T-helper 1 cell treated with Interleukin-12 subunit alpha and Interleukin-12 subunit beta and Interleukin-4 antibody, amounts not matched to agents 30 μg/mL and 1 μg/mL, for 36 hours (primary cell): ENCODE results near the gene AMT.

Experiments used
- H3K27ac Mint-ChIP-seq: one replicate; pipeline ENCODE4 v1.8.0; 2021; ENCODE audit warnings: mild to moderate bottlenecking, mixed read lengths
- H3K27me3 Mint-ChIP-seq: one replicate; pipeline ENCODE4 v1.8.0; 2021; ENCODE audit warnings: low read depth, mixed read lengths
- H3K36me3 Mint-ChIP-seq: one replicate; pipeline ENCODE4 v1.8.0; 2021; ENCODE audit warnings: low read depth, mixed read lengths
- H3K4me1 Mint-ChIP-seq: one replicate; pipeline ENCODE4 v1.8.0; 2021; ENCODE audit warnings: low read depth, mixed read lengths
- H3K4me3 Mint-ChIP-seq: one replicate; pipeline ENCODE4 v1.8.0; 2021; ENCODE audit warnings: mild to moderate bottlenecking, moderate library complexity, mixed read lengths
- H3K9me3 Mint-ChIP-seq: one replicate; pipeline ENCODE4 v1.8.0; 2021; ENCODE audit warnings: mixed read lengths

Gene AMT, protein sequence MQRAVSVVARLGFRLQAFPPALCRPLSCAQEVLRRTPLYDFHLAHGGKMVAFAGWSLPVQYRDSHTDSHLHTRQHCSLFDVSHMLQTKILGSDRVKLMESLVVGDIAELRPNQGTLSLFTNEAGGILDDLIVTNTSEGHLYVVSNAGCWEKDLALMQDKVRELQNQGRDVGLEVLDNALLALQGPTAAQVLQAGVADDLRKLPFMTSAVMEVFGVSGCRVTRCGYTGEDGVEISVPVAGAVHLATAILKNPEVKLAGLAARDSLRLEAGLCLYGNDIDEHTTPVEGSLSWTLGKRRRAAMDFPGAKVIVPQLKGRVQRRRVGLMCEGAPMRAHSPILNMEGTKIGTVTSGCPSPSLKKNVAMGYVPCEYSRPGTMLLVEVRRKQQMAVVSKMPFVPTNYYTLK

DNA sequence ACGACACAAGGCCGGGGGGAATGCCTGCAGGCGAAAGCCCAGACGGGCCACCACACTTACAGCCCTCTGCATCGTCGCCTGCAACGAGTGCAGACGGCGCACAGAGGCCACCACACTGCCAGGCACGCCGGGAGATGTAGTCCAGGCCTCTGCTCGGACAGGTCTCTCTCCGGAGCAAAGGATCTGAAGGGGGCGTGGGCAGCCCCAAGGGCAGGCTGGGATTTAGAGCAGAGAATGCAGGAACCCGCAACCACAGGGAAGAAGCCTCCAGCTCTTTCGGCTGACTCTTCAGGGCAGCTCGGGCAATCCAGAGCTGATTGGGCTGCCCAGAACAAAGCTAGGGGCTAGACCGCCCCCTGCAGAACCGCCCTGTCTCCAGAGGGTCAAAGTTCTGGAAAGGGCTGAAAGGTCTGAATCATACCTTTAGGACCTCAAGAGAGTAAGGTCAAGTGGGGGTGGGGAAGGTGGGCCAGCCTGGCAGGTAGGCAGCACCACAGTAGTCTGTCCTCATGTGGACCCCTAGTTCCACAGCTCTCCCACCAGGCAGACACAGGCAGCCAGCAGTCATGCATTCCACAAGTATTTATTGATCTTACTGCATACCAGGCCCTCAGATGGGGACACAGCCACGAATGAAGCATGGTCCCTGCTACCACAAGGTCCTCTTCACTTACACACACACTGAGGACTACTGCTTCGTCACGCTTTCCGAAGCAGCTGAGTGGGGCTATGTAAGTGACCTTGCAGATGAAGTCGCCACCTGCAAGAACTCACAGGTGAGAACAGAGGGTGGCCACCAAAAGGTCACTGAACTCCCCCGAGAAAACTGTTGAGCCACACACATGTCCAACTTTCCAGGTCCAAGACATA is at the start of gene AMT:
Gene AMT (minus strand): TSS at position 95 of the 870 bp plus-strand sequence. CDS start 23 bp downstream, at position 72.
- no peak within 1 kb of the TSS for H3K4me3 Mint-ChIP-seq
- peaks cover 33% of the 10 kb centered on the region for H3K4me1 Mint-ChIP-seq
- peaks cover 27% of the 10 kb centered on the region for H3K36me3 Mint-ChIP-seq
- no peaks in the 10 kb centered on the region for H3K27me3 Mint-ChIP-seq
- H3K27ac Mint-ChIP-seq: no peak within 1 kb of the TSS
- no peaks in the 10 kb centered on the region for H3K9me3 Mint-ChIP-seq

DNA sequence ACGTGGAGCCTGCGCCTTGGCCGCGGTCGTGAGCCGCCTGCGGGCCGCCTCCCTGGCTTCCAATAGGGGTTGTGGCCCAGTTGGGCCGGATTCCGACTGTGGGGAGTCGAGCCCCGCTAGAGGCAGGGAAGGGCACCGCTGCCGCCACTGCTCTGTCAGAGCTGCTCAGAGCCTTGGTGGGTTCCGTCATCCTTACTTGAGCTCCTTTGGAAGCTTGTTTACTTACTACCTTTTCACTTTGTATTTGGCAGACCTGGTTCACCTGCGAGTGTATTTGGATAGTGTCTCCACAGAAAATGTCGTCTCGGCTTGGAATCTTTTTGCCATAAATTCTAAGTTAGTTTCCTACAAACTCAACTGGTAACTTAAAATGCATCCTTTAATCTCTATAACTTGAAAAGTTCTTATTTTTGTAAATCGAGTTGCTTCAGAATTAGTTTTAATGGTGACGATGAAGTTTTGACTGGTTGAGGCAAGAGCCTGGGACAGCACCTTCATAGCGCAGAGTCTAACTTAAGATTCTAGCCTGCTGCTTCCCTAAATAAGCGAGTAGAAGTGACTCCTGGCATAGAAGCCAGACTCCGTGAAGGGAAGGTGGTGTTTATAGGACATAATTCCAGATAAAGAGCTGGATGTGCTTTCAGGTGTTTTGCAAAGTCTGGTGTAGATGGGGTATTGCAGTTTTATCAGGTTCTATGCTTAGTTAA is 48.6 kb upstream of the AMT start:
- no peaks in the 10 kb centered on the region for H3K27me3 Mint-ChIP-seq
- peak overlapping the region; percentile 90 for H3K4me3 Mint-ChIP-seq
- peaks cover 28% of the 10 kb centered on the region for H3K4me1 Mint-ChIP-seq
- H3K36me3 Mint-ChIP-seq: peaks cover 4% of the 10 kb centered on the region
- peak overlapping the region; percentile 88 for H3K27ac Mint-ChIP-seq
- H3K9me3 Mint-ChIP-seq: no peaks in the 10 kb centered on the region

DNA sequence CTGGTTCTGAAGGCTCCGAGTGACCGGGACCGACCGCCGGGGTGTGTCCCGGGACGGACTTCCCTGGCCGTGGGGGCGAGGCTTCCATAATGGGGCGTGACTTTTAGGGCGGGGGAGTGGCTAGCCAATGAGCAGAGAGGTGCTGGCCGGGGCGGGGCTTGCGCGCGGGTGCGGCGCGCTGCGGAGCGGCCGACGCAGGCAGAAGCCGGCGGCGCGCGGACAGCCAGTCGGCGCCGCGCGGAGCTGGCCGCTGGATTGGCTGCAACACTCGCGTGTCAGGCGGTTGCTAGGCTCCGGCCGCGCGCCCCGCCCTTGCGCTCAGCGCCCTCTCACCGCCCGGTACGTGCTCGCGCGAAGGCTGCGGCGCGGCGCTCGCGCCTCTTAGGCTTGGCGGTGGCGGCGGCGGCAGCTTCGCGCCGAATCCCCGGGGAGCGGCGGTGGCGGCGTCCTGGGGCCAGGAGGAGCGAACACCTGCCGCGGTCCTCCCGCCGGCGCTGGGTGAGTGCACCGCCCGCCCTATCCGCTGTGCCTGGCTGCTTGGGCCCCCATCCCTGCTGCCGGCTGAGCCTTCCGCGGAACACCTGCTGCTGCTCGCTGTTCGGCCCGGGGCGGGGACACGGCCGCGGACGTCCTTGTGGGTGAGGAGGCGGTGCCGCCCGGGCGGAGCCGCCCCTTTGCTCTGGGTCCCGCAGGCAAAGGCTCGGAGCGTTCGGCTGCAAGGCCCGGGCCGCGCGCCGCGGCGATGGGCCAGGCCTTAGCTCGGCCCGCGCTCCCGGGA is 47.9 kb upstream of the AMT start, which contains the start of gene DAG1:
Gene DAG1 (plus strand): TSS at position 332 of the 778 bp plus-strand sequence. CDS start 40,268 bp downstream, outside the sequence.
- Mint-ChIP-seq H3K4me3 (peak within 1 kb of the TSS; percentile 90), H3K9me3 (no peaks in the 10 kb centered on the region), H3K27ac (peak within 1 kb of the TSS; percentile 88), H3K36me3 (peaks cover 4% of the 10 kb centered on the region), H3K27me3 (no peaks in the 10 kb centered on the region), H3K4me1 (peaks cover 28% of the 10 kb centered on the region)

DNA sequence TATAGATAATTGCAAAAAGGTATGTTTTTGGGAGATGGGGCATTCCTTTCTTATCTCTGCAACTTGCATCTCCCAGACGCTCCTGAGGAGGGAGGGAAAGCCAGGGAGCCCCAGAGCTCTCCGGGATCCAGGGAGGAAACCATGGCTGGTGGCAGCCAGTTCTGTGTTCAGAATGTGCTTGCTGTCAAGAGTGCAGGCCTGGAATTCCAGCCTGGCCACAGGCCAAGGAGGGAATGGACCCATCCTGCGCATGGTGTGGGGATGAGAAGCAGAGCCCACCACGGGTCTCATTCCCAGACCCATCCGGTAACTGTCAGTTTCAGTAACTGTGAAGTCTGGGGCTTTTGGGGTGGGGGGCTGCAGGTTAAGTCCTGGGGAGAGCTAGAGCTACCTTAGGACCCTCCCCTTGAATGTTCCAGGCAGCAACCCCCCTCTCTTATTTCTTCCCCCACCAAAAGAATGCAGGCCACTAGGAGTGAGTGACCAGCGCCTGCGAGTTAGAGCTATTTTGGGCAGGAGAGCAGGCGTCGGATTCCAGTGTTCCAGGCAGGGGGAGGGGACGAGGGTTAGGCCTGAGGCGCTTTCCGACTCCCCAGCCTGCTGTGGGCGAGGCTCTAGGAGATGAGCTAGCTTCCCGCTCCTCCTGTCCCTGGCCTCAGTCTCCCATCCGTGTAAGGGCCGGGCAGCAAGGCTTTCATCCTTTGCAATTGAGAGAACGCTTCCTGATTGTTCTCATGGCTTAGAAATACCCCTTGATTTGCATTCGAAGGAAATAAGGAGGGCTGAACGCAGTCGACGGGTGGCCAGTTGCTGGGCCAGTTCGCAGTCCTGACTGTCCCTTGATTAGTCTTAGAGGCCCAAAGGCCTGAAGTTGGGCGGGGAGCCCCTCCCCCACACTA is 47.0 kb upstream of the AMT start:
- H3K4me3 Mint-ChIP-seq: peak overlapping the region; percentile 86
- peaks cover 28% of the 10 kb centered on the region for H3K4me1 Mint-ChIP-seq
- H3K27ac Mint-ChIP-seq: peak overlapping the region; percentile 83
- no peaks in the 10 kb centered on the region for H3K27me3 Mint-ChIP-seq
- no peaks in the 10 kb centered on the region for H3K9me3 Mint-ChIP-seq
- H3K36me3 Mint-ChIP-seq: peaks cover 4% of the 10 kb centered on the region

DNA sequence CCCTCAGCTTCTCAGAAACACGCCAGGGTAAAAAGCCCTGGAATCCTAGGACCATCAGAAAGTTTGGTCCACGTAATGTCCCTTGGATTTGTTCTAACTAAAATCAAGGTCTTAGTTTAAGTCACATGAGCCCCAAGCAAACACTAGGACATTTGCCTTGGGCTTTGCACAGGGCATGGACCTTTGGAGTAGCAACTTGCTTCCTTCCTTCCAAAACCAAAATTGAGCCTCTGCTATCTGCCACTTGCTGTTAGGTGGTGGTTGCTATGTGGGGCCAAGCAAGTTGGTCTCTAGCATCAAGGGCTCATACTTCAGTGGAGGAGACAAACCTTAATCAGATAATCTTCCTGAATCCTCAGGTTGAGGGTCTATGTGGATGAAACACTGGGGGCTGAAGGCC is 43.8 kb upstream of the AMT start:
- H3K36me3 Mint-ChIP-seq: no peaks in the 10 kb centered on the region
- no peaks in the 10 kb centered on the region for H3K27me3 Mint-ChIP-seq
- no peak overlapping the region for H3K27ac Mint-ChIP-seq
- H3K4me1 Mint-ChIP-seq: peaks cover 21% of the 10 kb centered on the region
- H3K4me3 Mint-ChIP-seq: no peak overlapping the region
- H3K9me3 Mint-ChIP-seq: no peaks in the 10 kb centered on the region

DNA sequence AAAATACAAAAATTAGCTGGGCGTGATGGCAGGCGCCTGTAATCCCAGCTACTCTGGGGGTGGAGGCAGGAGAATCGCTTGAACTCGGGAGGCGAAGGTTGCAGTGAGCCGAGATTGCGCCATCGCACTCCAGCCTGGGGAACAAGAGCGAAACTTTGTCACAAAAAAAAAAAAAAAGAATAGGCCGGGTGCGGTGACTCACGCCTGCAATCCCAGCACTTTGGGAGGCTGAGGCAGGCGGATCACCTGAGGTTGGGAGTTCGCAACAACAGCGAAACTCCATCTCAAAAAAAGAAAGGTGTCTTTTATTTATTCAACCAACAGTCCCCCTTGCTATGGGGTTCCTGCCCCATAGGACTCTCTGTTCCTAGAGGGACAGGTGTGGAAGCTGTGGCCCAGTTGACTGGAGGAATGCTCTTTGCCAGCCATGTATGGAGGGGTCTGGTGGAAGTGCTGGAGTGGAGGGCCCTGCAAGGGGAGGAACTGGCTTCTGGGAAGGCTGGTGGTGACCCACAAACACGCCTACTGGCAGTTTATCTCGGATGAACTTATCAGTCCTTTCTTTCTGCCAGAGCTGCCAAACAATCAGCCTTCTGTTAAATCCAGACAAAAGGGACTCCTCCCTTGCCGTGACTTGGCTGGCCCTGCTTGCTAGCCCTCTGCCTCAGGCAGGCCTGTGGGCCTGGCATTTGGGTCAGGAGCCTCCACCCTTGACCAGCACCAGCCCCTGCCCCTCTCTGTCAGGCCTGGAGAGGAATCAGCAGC is 43.2 kb upstream of the AMT start:
- Mint-ChIP-seq H3K27ac (no peak overlapping the region), H3K9me3 (no peaks in the 10 kb centered on the region), H3K36me3 (no peaks in the 10 kb centered on the region), H3K27me3 (no peaks in the 10 kb centered on the region), H3K4me1 (peaks cover 17% of the 10 kb centered on the region), H3K4me3 (no peak overlapping the region)

DNA sequence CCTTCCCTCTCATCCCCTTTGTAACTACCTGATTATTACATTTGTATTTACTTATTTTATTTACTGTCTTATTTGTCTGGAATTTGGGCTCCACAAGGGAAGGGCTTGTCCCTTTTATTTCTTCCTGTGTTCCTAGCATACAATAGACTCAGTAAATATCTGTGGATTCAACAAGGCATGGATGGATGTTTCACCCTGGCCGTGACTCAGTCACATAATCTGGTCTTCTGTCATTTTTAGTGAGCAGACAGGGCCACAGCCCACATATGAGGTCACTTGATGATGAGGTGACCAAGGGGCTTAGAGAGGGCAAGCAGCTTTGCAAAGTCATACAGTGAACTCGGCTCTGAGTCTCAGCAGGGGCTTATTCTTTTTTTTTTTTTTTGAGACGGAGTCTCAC is 39.9 kb upstream of the AMT start:
- Mint-ChIP-seq H3K27me3 (no peaks in the 10 kb centered on the region), H3K9me3 (no peaks in the 10 kb centered on the region), H3K4me3 (no peak overlapping the region), H3K27ac (no peak overlapping the region), H3K36me3 (no peaks in the 10 kb centered on the region), H3K4me1 (peaks cover 6% of the 10 kb centered on the region)

DNA sequence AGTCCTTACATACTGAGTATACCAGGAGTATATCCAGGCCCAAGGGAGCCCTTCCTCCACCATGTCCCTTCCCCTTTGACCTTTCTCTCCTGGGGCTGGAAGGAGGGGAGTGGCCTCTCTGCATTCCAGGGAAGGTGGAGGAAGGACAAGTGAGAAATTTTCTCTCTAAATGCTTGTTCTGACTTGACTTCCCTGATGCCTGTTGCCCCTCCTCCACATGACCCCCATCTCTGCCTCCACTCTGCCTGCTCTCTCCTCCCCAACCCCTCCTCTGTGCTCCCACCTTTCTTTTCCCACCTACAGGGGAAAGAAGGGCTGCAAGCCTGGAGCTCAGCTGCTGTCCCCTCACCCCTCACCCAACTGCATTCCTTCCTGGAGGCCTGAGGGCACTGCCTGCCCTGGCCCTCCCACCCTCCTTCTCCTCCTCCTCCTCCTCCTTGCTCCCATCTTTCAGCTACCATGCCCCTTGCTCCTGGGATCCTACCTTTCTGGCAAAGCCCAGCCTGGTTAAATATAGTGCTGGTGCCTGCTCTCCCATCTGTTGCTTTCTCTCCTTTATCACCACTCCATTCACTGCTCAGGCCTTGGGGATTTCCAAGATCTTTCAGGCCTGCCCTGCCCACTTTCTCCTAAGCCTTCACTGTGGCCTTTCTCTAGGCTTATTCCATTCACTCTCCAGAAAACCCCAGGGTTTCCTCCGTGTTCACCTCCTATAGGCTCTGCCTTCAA is 39.3 kb upstream of the AMT start:
- Mint-ChIP-seq H3K27me3 (no peaks in the 10 kb centered on the region), H3K4me3 (no peak overlapping the region), H3K36me3 (no peaks in the 10 kb centered on the region), H3K27ac (peak overlapping the region; percentile 69), H3K4me1 (peaks cover 6% of the 10 kb centered on the region), H3K9me3 (no peaks in the 10 kb centered on the region)

DNA sequence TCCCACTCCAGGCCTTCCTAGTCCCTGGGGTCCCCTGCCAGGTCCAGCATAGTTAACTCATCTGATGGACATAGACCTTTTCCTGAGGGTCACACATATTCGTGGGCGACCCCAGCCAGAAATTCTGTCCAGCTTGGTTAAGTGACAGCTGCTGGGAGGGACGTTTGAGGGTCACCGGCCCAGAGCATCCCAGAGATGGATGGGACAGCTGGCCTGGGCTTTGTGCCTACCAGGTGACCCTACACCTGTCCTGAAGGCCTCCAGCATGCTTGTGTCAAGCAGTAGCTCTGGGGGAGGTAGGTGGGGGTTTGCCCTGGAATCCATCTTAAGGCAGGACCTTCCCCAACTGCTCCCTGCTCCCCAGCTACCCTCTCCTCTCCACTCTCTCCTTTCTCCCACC is 38.7 kb upstream of the AMT start:
- Mint-ChIP-seq H3K4me1 (peaks cover 6% of the 10 kb centered on the region), H3K27me3 (no peaks in the 10 kb centered on the region), H3K4me3 (no peak overlapping the region), H3K27ac (no peak overlapping the region), H3K36me3 (no peaks in the 10 kb centered on the region), H3K9me3 (no peaks in the 10 kb centered on the region)

DNA sequence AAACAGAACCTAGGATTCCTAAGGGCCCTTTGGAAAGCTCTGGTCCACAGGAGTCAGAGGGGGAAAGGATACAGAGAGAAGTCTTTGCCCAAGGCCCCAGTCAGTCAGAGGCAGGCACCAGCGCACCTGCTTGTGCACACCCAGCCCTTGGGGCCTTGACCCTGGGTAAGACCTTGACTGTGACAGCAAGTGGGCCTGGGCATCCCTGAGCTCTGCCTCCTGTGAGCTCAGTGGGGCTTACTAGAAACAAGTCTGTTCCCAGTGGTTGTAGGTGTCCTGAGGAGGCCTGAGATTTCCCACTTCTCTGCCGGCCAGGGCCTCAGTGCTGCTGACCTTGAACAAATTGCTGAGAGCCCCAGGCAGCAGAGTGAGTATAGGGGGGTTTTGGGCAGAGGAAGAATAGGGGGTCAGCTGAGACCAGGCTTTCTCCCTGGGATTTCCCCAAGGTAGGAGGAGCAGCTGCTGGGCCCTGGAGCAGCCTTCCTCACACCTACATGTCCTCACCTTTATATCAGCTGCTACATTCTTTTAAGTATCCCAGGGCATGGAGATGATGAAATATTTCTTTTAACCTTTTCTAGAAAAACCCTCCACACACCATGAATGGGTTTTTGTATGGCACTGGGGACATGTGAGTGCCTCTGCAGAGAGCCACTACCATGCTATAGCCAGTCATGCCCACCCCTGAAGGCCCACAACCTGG is 38.1 kb upstream of the AMT start:
- Mint-ChIP-seq H3K36me3 (no peaks in the 10 kb centered on the region), H3K27me3 (no peaks in the 10 kb centered on the region), H3K4me3 (no peak overlapping the region), H3K9me3 (no peaks in the 10 kb centered on the region), H3K27ac (no peak overlapping the region), H3K4me1 (peaks cover 6% of the 10 kb centered on the region)

DNA sequence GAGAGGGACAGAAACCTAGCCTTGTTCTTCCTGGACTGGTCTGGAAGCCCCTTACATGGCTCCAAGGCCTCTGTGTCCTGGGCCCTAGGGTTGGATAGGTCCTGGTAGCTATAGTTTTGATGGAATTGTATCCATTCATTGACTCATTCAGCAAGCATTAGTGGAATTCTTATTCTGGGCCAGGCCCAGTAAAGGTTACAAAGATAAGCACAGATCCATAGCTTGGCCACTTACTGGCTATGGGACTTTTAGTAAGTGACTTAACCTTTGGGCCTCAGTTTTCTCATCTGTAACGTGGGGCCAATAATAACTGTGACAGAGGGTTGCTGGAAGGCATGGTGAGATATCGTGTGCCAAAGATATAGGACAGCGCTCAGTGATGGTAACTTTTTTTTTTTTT is 34.2 kb upstream of the AMT start:
- Mint-ChIP-seq H3K4me3 (no peak overlapping the region), H3K4me1 (peaks cover under 1% of the 10 kb centered on the region), H3K27me3 (no peaks in the 10 kb centered on the region), H3K9me3 (no peaks in the 10 kb centered on the region), H3K27ac (no peak overlapping the region), H3K36me3 (no peaks in the 10 kb centered on the region)
